ENCODE results near the gene PRR12. TPM values are rescaled to one million over a fixed set of nuclear protein-coding genes. Genes with fewer than 3 reads are reported as not detected.

Gene PRR12, protein sequence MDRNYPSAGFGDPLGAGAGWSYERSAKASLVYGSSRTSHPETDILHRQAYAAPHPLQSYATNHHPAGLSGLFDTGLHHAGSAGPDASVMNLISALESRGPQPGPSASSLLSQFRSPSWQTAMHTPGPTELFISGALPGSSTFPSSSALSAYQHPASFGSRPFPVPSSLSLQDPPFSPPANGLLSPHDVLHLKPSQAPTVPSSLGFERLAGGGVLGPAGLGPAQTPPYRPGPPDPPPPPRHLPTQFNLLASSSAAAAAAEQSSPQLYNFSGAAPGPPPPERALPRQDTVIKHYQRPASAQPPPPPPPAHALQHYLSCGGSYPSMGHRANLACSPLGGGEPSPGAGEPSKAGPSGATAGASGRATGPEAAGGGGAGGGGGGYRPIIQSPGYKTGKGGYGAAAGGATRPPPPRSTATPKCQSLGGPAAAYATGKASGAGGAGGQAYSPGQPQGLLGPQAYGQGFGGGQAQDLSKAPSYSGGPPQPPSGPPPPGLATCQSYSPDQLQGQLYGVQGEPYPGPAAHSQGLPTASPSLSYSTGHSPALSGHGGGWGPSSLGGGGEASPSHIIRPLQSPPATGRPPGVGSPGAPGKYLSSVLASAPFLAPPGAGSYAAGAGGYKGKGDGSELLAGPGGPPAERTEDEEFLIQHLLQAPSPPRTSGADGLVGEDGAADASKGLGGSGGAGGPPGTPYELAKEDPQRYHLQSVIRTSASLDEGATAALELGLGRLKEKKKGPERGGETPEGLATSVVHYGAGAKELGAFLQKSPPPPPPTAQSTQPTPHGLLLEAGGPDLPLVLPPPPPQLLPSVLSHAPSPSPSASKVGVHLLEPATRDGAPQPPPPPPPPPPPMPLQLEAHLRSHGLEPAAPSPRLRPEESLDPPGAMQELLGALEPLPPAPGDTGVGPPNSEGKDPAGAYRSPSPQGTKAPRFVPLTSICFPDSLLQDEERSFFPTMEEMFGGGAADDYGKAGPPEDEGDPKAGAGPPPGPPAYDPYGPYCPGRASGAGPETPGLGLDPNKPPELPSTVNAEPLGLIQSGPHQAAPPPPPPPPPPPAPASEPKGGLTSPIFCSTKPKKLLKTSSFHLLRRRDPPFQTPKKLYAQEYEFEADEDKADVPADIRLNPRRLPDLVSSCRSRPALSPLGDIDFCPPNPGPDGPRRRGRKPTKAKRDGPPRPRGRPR (N-terminal part only)
- 32.0 TPM for total RNA-seq
- long read RNA-seq, partial matches to known transcripts: 4 of 12 reads
- long read RNA-seq, other reads (novel, unspliced or antisense): 8 of 12 reads

DNA sequence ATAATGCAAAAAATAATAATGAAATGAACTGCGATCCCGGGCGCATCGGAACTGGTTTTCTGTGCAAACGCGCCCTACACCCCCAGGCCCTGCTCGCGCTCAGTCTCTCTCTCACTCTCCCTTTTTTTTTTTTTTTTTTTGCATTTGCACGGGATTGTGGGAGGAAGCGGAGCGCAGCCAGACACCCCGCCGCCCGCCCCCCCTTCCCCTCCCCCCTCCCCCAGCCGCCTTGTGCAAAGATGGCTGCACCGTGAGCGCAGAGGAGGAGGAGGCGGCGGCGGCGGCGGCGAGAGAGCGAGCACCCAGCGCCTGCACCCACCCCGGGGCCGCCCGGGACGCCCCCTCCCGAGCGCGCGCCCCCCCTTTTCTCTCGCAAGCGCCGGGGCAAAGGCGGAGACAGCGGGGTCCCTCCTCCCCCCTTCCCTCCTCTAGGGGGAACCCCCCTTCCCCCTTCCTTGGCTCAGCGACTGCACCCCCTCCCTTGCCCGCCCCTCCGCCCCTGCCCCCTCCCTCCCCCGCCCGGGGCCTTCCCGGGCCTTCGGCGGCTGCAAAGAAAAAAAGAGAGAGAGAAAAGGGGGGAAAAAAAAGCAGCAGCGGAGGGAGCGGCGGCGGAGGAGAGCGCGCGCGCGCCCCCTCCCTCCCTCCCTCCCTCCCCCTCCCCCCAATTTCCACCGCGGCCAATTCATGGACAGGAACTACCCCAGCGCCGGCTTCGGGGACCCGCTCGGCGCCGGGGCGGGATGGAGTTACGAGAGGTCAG, at the start of gene PRR12:
PRR12 (plus strand) TSS at position 212 of the 760 bp plus-strand sequence; CDS start at position 685, 473 bp downstream.
- Histone ChIP-seq H3K27me3 (ENCODE audit: low read depth) (no peaks in the 10 kb centered on the region), H3K36me3 (peaks cover 25% of the 10 kb centered on the region), H3K4me3 (peak within 1 kb of the TSS; percentile 72), H3K9me3 (no peaks in the 10 kb centered on the region), H3K27ac (peak within 1 kb of the TSS; percentile 89), H3K4me1 (peaks cover 19% of the 10 kb centered on the region)
- DNase-seq: peak; percentile 74
- peak; percentile 77 to 78 for ATAC-seq
- intact Hi-C loops (cut with DNase I): no loop called here
- TF ChIP-seq, protein P1, sequence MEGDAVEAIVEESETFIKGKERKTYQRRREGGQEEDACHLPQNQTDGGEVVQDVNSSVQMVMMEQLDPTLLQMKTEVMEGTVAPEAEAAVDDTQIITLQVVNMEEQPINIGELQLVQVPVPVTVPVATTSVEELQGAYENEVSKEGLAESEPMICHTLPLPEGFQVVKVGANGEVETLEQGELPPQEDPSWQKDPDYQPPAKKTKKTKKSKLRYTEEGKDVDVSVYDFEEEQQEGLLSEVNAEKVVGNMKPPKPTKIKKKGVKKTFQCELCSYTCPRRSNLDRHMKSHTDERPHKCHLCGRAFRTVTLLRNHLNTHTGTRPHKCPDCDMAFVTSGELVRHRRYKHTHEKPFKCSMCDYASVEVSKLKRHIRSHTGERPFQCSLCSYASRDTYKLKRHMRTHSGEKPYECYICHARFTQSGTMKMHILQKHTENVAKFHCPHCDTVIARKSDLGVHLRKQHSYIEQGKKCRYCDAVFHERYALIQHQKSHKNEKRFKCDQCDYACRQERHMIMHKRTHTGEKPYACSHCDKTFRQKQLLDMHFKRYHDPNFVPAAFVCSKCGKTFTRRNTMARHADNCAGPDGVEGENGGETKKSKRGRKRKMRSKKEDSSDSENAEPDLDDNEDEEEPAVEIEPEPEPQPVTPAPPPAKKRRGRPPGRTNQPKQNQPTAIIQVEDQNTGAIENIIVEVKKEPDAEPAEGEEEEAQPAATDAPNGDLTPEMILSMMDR (IDR thresholded peaks at IDR 0.05): no peak

DNA sequence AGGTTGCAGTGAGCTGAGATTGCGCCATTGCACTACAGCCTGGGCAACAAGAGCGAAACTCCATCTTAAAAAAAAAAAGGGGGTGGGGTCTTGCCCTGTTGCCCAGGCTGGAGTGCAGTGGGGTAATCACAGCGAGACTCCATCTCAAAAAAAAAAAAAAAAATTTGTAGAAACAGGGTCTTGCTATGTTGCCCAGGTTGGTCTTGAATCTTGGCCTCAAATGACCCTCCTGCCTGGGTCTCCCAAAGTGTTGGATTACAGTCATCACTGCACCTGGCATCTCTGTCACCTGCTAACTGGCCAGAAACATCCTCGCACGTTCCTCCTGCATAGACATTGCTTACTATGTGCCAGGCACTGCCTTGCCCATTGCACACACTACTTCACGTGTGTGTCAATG, 49.1 kb upstream of the PRR12 start:
- Histone ChIP-seq H3K9me3 (no peaks in the 10 kb centered on the region), H3K4me1 (peaks cover 5% of the 10 kb centered on the region), H3K36me3 (peaks cover 25% of the 10 kb centered on the region), H3K4me3 (no peak overlapping the region), H3K27me3 (ENCODE audit: low read depth) (no peaks in the 10 kb centered on the region), H3K27ac (no peak overlapping the region)
- no peak for ATAC-seq
- intact Hi-C loops (cut with DNase I): no loop called here
- TF ChIP-seq, protein P1 (IDR thresholded peaks at IDR 0.05): no peak
- no peak for DNase-seq

DNA sequence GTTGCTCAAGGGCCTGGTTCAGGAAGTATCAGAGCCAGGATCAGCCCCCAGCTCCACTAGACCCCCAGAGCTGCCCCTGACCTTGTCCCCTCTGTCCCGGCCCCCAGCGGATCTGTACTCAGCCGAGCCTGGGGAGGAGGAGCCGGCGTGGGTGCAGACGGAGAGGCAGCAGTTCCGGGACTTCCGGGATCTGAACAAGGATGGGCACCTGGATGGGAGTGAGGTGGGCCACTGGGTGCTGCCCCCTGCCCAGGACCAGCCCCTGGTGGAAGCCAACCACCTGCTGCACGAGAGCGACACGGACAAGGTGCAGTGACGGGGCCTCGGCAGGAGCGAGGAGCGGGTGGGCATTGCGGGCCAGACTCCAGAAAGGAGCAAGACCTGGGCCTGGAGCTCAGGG, 48.5 kb upstream of the PRR12 start:
- ATAC-seq: peak in 1 of 2 donors; percentile 6
- peaks cover 20% of the 10 kb centered on the region for H3K36me3 ChIP-seq
- no peaks in the 10 kb centered on the region for H3K27me3 ChIP-seq (ENCODE audit: low read depth)
- H3K9me3 ChIP-seq: no peaks in the 10 kb centered on the region
- DNase-seq: no peak
- H3K4me3 ChIP-seq: no peak overlapping the region
- H3K4me1 ChIP-seq: peaks cover 9% of the 10 kb centered on the region
- no peak overlapping the region for H3K27ac ChIP-seq
- intact Hi-C loops (cut with DNase I): no loop called here
- TF ChIP-seq, protein P1 (IDR thresholded peaks at IDR 0.05): no peak

DNA sequence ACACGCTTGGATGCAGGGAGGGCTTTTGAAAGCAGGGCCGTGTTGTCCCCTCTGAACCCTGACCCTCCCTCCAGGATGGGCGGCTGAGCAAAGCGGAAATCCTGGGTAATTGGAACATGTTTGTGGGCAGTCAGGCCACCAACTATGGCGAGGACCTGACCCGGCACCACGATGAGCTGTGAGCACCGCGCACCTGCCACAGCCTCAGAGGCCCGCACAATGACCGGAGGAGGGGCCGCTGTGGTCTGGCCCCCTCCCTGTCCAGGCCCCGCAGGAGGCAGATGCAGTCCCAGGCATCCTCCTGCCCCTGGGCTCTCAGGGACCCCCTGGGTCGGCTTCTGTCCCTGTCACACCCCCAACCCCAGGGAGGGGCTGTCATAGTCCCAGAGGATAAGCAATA, 48.0 kb upstream of the PRR12 start:
- H3K4me1 ChIP-seq: peaks cover 9% of the 10 kb centered on the region
- DNase-seq: no peak
- intact Hi-C loops (cut with DNase I): no loop called here
- no peaks in the 10 kb centered on the region for H3K9me3 ChIP-seq
- no peaks in the 10 kb centered on the region for H3K27me3 ChIP-seq (ENCODE audit: low read depth)
- H3K27ac ChIP-seq: no peak overlapping the region
- no peak overlapping the region for H3K4me3 ChIP-seq
- ATAC-seq: no peak
- TF ChIP-seq, protein P1 (IDR thresholded peaks at IDR 0.05): no peak
- peaks cover 19% of the 10 kb centered on the region for H3K36me3 ChIP-seq
